ENCODE data around the gene CREBZF.
"Not testable (repeated sequence)": the region's sequence is repeated elsewhere in the genome, so short reads cannot be mapped to it uniquely, and the experiment has no call there.

Gene CREBZF

GRCh38 chr11:85620256-85620655 is 44.7 kb downstream of the CREBZF start:
- DNase-seq, result no peak

GRCh38 chr11:85619499-85619898 is 45.4 kb downstream of the CREBZF start:
- DNase-seq, result no peak

- not testable (repeated sequence) for DNase-seq
Observed at GRCh38 chr11:85611643-85612042, 53.3 kb downstream of the CREBZF start.

Measured in NCI-H2227 treated with DMSO at 0.1 percent for 48 hours (cell line).